WTC11 (cell line): ENCODE data around the gene ASF1A.

ENCODE experiments used
- CDX4 ChIP-seq: fragments of 250-450 bp; sonication (Bioruptor Pico); IDR thresholded peaks from 2 replicates; pipeline ENCODE4 v1.9.0; 2021; ENCODE audit warnings: moderate library complexity, mild to moderate bottlenecking, inconsistent platforms, borderline replicate concordance
- CTCF ChIP-seq: fragments of 200-600 bp; IDR thresholded peaks from 2 replicates; pipeline ENCODE4 v1.8.0; 2022; ENCODE audit warnings: antibody characterized with exemption
- ELF4 ChIP-seq: sonication (generic); formaldehyde crosslinking; IDR thresholded peaks from 2 replicates; pipeline ENCODE4 v1.8.1; 2022; ENCODE audit warnings: low read depth, mild to moderate bottlenecking, moderate library complexity, missing genetic modification reagents
- FOXJ3 ChIP-seq: sonication (generic); formaldehyde crosslinking; IDR thresholded peaks from 2 replicates; pipeline ENCODE4 v1.9.0; 2021; ENCODE audit warnings: missing genetic modification reagents, mild to moderate bottlenecking, borderline replicate concordance
- JAZF1 ChIP-seq: fragments of 250-450 bp; sonication (Bioruptor Pico); IDR thresholded peaks from 2 replicates; pipeline ENCODE4 v1.9.0; 2021; ENCODE audit warnings: moderate library complexity, mild to moderate bottlenecking, inconsistent platforms
- SP1 ChIP-seq: sonication (generic); formaldehyde crosslinking; conservative IDR thresholded peaks from 2 replicates; pipeline ENCODE4 v1.8.1; 2022; ENCODE audit warnings: missing genetic modification reagents
- STAT6 ChIP-seq: sonication (generic); formaldehyde crosslinking; conservative IDR thresholded peaks from 2 replicates; pipeline ENCODE4 v1.8.1; 2023; ENCODE audit warnings: mild to moderate bottlenecking, low read depth, missing genetic modification reagents, moderate library complexity
- ZNF317 ChIP-seq: sonication (generic); formaldehyde crosslinking; IDR thresholded peaks from 2 replicates; pipeline ENCODE4 v1.8.1; 2023; ENCODE audit warnings: low read depth, mild to moderate bottlenecking, moderate library complexity, missing genetic modification reagents, borderline replicate concordance
- ZNF532 ChIP-seq: fragments of 250-450 bp; sonication (Bioruptor Pico); IDR thresholded peaks from 2 replicates; pipeline ENCODE4 v1.9.0; 2021; ENCODE audit warnings: mild to moderate bottlenecking, borderline replicate concordance

GRCh38 chr6:118895261-118895560 is 1.3 kb downstream of the ASF1A start:
- TF ChIP-seq STAT6 (CRISPR knock-in tag) (no peak), CTCF (no peak), SP1 (CRISPR knock-in tag) (no peak), ZNF532 (no peak), ZNF317 (no peak), CDX4 (CRISPR knock-in tag) (no peak), ELF4 (CRISPR knock-in tag) (no peak), FOXJ3 (CRISPR knock-in tag) (no peak), JAZF1 (CRISPR knock-in tag) (no peak)
